WTC11 (cell line): Measurements from ENCODE around the gene TMEM80. TPM values are rescaled to one million over a fixed set of nuclear protein-coding genes. Genes with fewer than 3 reads are reported as not detected.

Experiments
- ATAC-seq: fragments of 200-7000 bp; cut with Tn5 transposase; 2 replicates; pipeline ENCODE4 v1.10.0; 2021; ENCODE audit warnings: mild to moderate bottlenecking, moderate library complexity
- CTCF ChIA-PET: fragments of 300-600 bp; sonication (Branson Sonifier 250); formaldehyde crosslinking; loops from one replicate; lab custom pipeline; 2021; ENCODE audit warnings: antibody characterized with exemption; lab: Charles Lee
- POLR2A ChIA-PET: fragments of 350-600 bp; sonication (Branson Sonifier 250); formaldehyde crosslinking; loops from one replicate; lab custom pipeline; 2021; ENCODE audit warnings: antibody characterized with exemption; lab: Charles Lee
- DNase-seq: peaks from one replicate; pipeline ENCODE4 v3.0.0; 2021; ENCODE audit warnings: low spot score
- H3K27ac Mint-ChIP-seq: 2 replicates; pipeline ENCODE4 v1.8.0; 2021; ENCODE audit warnings: mixed read lengths
- H3K27me3 Mint-ChIP-seq: 2 replicates; pipeline ENCODE4 v1.8.0; 2021; ENCODE audit warnings: low read depth, mild to moderate bottlenecking, moderate library complexity, mixed read lengths
- H3K36me3 Mint-ChIP-seq: 2 replicates; pipeline ENCODE4 v1.8.0; 2021; ENCODE audit warnings: mixed read lengths
- H3K4me1 Mint-ChIP-seq: 2 replicates; pipeline ENCODE4 v1.8.0; 2022; ENCODE audit warnings: mixed read lengths
- H3K4me3 Mint-ChIP-seq: 2 replicates; pipeline ENCODE4 v1.8.0; 2021; ENCODE audit warnings: mild to moderate bottlenecking, moderate library complexity, mixed read lengths
- H3K9me3 Mint-ChIP-seq: 2 replicates; pipeline ENCODE4 v1.8.0; 2021; ENCODE audit warnings: mixed read lengths
- ATF1 ChIP-seq: sonication (generic); formaldehyde crosslinking; IDR thresholded peaks from 2 replicates; pipeline ENCODE4 v1.8.1; 2023; ENCODE audit warnings: mild to moderate bottlenecking, moderate library complexity, missing genetic modification reagents
- CTCF ChIP-seq: fragments of 200-600 bp; IDR thresholded peaks from 2 replicates; pipeline ENCODE4 v1.8.0; 2022; ENCODE audit warnings: antibody characterized with exemption
- ESRRA ChIP-seq: sonication (generic); formaldehyde crosslinking; IDR thresholded peaks from 2 replicates; pipeline ENCODE4 v1.8.1; 2022; ENCODE audit warnings: mild to moderate bottlenecking, missing genetic modification reagents, borderline replicate concordance
- IRF2 ChIP-seq: sonication (generic); formaldehyde crosslinking; IDR thresholded peaks from 2 replicates; pipeline ENCODE4 v1.8.0; 2022; ENCODE audit warnings: low read depth, missing genetic modification reagents, borderline replicate concordance
- JAZF1 ChIP-seq: fragments of 250-450 bp; sonication (Bioruptor Pico); IDR thresholded peaks from 2 replicates; pipeline ENCODE4 v1.9.0; 2021; ENCODE audit warnings: moderate library complexity, mild to moderate bottlenecking, inconsistent platforms
- JUN ChIP-seq: sonication (generic); formaldehyde crosslinking; IDR thresholded peaks from 2 replicates; pipeline ENCODE4 v1.8.0; 2023; ENCODE audit warnings: mild to moderate bottlenecking, missing genetic modification reagents
- KAT7 ChIP-seq: sonication (generic); formaldehyde crosslinking; IDR thresholded peaks from 2 replicates; pipeline ENCODE4 v1.8.1; 2023; ENCODE audit warnings: missing genetic modification reagents, mild to moderate bottlenecking, borderline replicate concordance
- MAX ChIP-seq: sonication (generic); formaldehyde crosslinking; IDR thresholded peaks from 2 replicates; pipeline ENCODE4 v1.8.0; 2022; ENCODE audit warnings: mild to moderate bottlenecking, missing genetic modification reagents
- MXD4 ChIP-seq: fragments of 250-450 bp; sonication (Bioruptor Pico); IDR thresholded peaks from 2 replicates; pipeline ENCODE4 v1.8.0; 2021; ENCODE audit warnings: mild to moderate bottlenecking, moderate library complexity, borderline replicate concordance
- NFYB ChIP-seq: sonication (generic); formaldehyde crosslinking; conservative IDR thresholded peaks from 2 replicates; pipeline ENCODE4 v1.8.0; 2022; ENCODE audit warnings: low read depth, missing genetic modification reagents
- PREB ChIP-seq: sonication (generic); formaldehyde crosslinking; IDR thresholded peaks from 2 replicates; pipeline ENCODE4 v1.8.1; 2022; ENCODE audit warnings: mild to moderate bottlenecking, missing genetic modification reagents, moderate library complexity, borderline replicate concordance
- RORB ChIP-seq: fragments of 250-450 bp; sonication (Bioruptor Pico); IDR thresholded peaks from 2 replicates; pipeline ENCODE4 v1.9.0; 2021; ENCODE audit warnings: mild to moderate bottlenecking
- SMAD3 ChIP-seq: sonication (generic); formaldehyde crosslinking; IDR thresholded peaks from 2 replicates; pipeline ENCODE4 v1.8.0; 2022; ENCODE audit warnings: missing genetic modification reagents, mild to moderate bottlenecking, borderline replicate concordance
- SOX15 ChIP-seq: fragments of 250-450 bp; sonication (Bioruptor Pico); IDR thresholded peaks from 2 replicates; pipeline ENCODE4 v1.9.0; 2021; ENCODE audit warnings: mild to moderate bottlenecking
- TEAD1 ChIP-seq: sonication (generic); formaldehyde crosslinking; IDR thresholded peaks from 2 replicates; pipeline ENCODE4 v1.8.0; 2022; ENCODE audit warnings: mild to moderate bottlenecking, missing genetic modification reagents
- ZBTB21 ChIP-seq: sonication (generic); formaldehyde crosslinking; IDR thresholded peaks from 2 replicates; pipeline ENCODE4 v1.8.1; 2023; ENCODE audit warnings: mild to moderate bottlenecking, missing genetic modification reagents, borderline replicate concordance
- ZNF121 ChIP-seq: sonication (generic); formaldehyde crosslinking; IDR thresholded peaks from 2 replicates; pipeline ENCODE4 v1.8.0; 2023; ENCODE audit warnings: missing genetic modification reagents
- ZNF138 ChIP-seq: sonication (generic); formaldehyde crosslinking; conservative IDR thresholded peaks from 2 replicates; pipeline ENCODE4 v1.8.1; 2022; ENCODE audit warnings: mild to moderate bottlenecking, moderate library complexity, missing genetic modification reagents
- ZNF396 ChIP-seq: fragments of 250-450 bp; sonication (Bioruptor Pico); IDR thresholded peaks from 2 replicates; pipeline ENCODE4 v1.8.0; 2021; ENCODE audit warnings: mild to moderate bottlenecking, moderate library complexity, borderline replicate concordance
- ZNF416 ChIP-seq: fragments of 250-450 bp; sonication (Bioruptor Pico); IDR thresholded peaks from 2 replicates; pipeline ENCODE4 v1.9.0; 2021; ENCODE audit warnings: mild to moderate bottlenecking, inconsistent platforms
- ZNF425 ChIP-seq: fragments of 250-450 bp; sonication (Bioruptor Pico); conservative IDR thresholded peaks from 2 replicates; pipeline ENCODE4 v1.9.0; 2021; ENCODE audit warnings: mild to moderate bottlenecking
- ZNF512 ChIP-seq: sonication (generic); formaldehyde crosslinking; IDR thresholded peaks from 2 replicates; pipeline ENCODE4 v1.8.1; 2022; ENCODE audit warnings: missing genetic modification reagents, borderline replicate concordance
- ZNF532 ChIP-seq: fragments of 250-450 bp; sonication (Bioruptor Pico); IDR thresholded peaks from 2 replicates; pipeline ENCODE4 v1.9.0; 2021; ENCODE audit warnings: mild to moderate bottlenecking, borderline replicate concordance
- total RNA-seq: library from RNA; stranded (reverse); gene quantifications from 3 replicates; pipeline ENCODE4 v1.2.3, GENCODE V29; 2021

TMEM80 gene
- total RNA-seq, 1 experiment from 2014 or later: 23.4 TPM

GRCh38 chr11:721741-722345, 26.2 kb downstream of the TMEM80 start:
- POLR2A ChIA-PET: interaction anchor here (0.5 to 1.2 kb wide), 4 partner anchors 10 to 141 kb away, joined by 3 to 9 read pairs (median 4); no protein-coding TSS in a partner anchor
- TF ChIP-seq CTCF (no peak), RORB (CRISPR knock-in tag) (no peak), SMAD3 (CRISPR knock-in tag) (no peak), KAT7 (CRISPR knock-in tag) (no peak), ESRRA (CRISPR knock-in tag) (no peak), ZBTB21 (CRISPR knock-in tag) (no peak), NFYB (CRISPR knock-in tag) (no peak), JAZF1 (CRISPR knock-in tag) (no peak), ZNF138 (CRISPR knock-in tag) (no peak), IRF2 (no peak), MXD4 (no peak)
- TF ChIP-seq, all 79 proteins: peak for 0
- H3K36me3 Mint-ChIP-seq: no peaks in the 10 kb centered on the region
- no peak overlapping the region for H3K4me3 Mint-ChIP-seq
- peaks cover 15% of the 10 kb centered on the region for H3K4me1 Mint-ChIP-seq
- DNase-seq: no peak
- CTCF ChIA-PET: interaction anchor here (0.9 to 3.2 kb wide), 14 partner anchors 12 to 167 kb away, joined by 3 to 12 read pairs (median 4); partner anchors contain the start of genes DEAF1 and TMEM80
- H3K9me3 Mint-ChIP-seq: no peaks in the 10 kb centered on the region
- H3K27me3 Mint-ChIP-seq: peaks cover 19% of the 10 kb centered on the region
- H3K27ac Mint-ChIP-seq: no peak overlapping the region
- no peak for ATAC-seq

GRCh38 chr11:722346-722811, 26.8 kb downstream of the TMEM80 start:
- POLR2A ChIA-PET: interaction anchor here (1.1 to 1.2 kb wide), 2 partner anchors 10 to 15 kb away, joined by 3 to 6 read pairs; no protein-coding TSS in a partner anchor
- Mint-ChIP-seq H3K4me3 (no peak overlapping the region), H3K9me3 (no peaks in the 10 kb centered on the region), H3K4me1 (peaks cover 15% of the 10 kb centered on the region), H3K36me3 (no peaks in the 10 kb centered on the region), H3K27me3 (peaks cover 20% of the 10 kb centered on the region), H3K27ac (no peak overlapping the region)
- CTCF ChIA-PET: interaction anchor here (0.9 to 3.2 kb wide), 14 partner anchors 13 to 168 kb away, joined by 3 to 12 read pairs (median 4); partner anchors contain the start of genes DEAF1, SCT and TMEM80
- ATAC-seq: no peak
- DNase-seq: no peak
- TF ChIP-seq ZNF532 (CRISPR knock-in tag) (no peak), ZNF396 (CRISPR knock-in tag) (no peak), MAX (CRISPR knock-in tag) (no peak), JUN (CRISPR knock-in tag) (no peak), ATF1 (CRISPR knock-in tag) (no peak), ZNF425 (no peak), ZNF512 (CRISPR knock-in tag) (no peak), ZNF121 (CRISPR knock-in tag) (no peak), SOX15 (CRISPR knock-in tag) (no peak), TEAD1 (CRISPR knock-in tag) (no peak), PREB (CRISPR knock-in tag) (no peak), ZNF416 (CRISPR knock-in tag) (no peak)
